Measurements from ENCODE around the gene CIAO1.

Gene CIAO1

DNA sequence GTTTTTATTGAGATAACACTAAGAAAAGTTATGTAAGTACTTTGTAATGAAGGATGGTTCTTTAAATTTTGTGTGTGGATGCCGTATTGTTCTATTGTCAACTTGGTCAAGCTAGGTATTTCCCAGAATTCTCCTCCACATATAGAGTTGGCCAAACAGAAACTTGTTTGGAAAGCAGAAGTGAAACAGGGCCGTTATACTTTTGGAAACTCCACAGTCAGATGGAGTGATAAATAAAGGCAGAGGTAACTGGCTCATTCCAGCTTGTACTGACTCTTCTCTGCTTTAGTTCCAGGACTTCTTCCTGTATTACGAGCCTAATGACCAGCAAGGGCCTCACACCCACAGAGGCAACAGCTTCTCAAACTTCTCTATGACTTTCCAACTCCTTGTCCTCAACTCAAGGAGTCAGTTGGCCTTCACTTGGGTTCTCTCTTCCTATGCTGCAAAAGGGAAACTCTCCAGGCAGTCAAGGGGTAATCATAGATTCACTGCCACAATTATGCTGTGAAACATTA, 41.0 kb upstream of the CIAO1 start:
- no peak overlapping the region for H3K4me3 ChIP-seq (ENCODE audit: insufficient read depth, low read length, poor library complexity, severe bottlenecking)
- H3K9ac ChIP-seq (ENCODE audit: low read length): peak overlapping the region; percentile 17; the same call in 1 of the 2 replicates
- H3K4me2 ChIP-seq (ENCODE audit: low read depth, low read length, poor library complexity, severe bottlenecking): peak overlapping the region; percentile 42
- H2AFZ ChIP-seq (ENCODE audit: low read depth, low read length, severe bottlenecking): peak overlapping the region; percentile 18
- H4K20me1 ChIP-seq (ENCODE audit: low read depth, low read length): no peaks in the 10 kb centered on the region
- H3K79me2 ChIP-seq (ENCODE audit: insufficient read depth, low read length): no peaks in the 10 kb centered on the region
- no peaks in the 10 kb centered on the region; the same call in 1 of the 2 replicates for H3F3A ChIP-seq (ENCODE audit: insufficient read depth)
- peak overlapping the region; percentile 62 for H3K27ac ChIP-seq (ENCODE audit: low read depth, low read length)
- H3K27me3 ChIP-seq (ENCODE audit: low read length): no peaks in the 10 kb centered on the region
- no peaks in the 10 kb centered on the region for H3K9me3 ChIP-seq (ENCODE audit: insufficient read depth, low read length)
- H3K9me2 ChIP-seq (replicated peaks; ENCODE audit: insufficient read depth, low read length): no peaks in the 10 kb centered on the region
- no peaks in the 10 kb centered on the region for H3K36me3 ChIP-seq (ENCODE audit: low read length)
- TF ChIP-seq EZH2phosphoT487 (conservative IDR thresholded peaks at IDR 0.05; ENCODE audit: low read length): no peak
- TF ChIP-seq, protein P1, sequence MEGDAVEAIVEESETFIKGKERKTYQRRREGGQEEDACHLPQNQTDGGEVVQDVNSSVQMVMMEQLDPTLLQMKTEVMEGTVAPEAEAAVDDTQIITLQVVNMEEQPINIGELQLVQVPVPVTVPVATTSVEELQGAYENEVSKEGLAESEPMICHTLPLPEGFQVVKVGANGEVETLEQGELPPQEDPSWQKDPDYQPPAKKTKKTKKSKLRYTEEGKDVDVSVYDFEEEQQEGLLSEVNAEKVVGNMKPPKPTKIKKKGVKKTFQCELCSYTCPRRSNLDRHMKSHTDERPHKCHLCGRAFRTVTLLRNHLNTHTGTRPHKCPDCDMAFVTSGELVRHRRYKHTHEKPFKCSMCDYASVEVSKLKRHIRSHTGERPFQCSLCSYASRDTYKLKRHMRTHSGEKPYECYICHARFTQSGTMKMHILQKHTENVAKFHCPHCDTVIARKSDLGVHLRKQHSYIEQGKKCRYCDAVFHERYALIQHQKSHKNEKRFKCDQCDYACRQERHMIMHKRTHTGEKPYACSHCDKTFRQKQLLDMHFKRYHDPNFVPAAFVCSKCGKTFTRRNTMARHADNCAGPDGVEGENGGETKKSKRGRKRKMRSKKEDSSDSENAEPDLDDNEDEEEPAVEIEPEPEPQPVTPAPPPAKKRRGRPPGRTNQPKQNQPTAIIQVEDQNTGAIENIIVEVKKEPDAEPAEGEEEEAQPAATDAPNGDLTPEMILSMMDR (IDR thresholded peaks at IDR 0.05; ENCODE audit: insufficient read depth, low read length, poor library complexity, severe bottlenecking): no peak

DNA sequence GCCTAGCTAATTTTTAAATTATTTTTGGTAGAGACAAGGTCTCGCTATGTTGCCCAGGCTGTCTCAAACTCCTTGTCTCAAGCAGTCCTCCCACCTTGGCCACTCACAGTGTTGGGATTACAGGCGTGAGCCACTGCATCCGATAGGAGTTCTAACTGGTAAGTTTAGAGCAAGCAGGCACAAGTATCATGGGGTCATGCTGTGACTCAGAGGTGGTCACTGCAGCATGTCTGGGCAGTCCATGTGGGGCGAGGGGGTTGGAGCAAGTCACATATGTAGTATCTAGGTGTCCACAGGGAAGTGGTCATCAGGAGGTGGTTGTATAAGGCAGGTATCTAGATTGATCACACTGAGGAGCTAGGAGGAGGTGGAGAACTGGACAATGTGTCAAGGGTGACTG, 34.7 kb upstream of the CIAO1 start:
- Histone ChIP-seq H3K27me3 (ENCODE audit: low read length) (no peaks in the 10 kb centered on the region), H3K9me2 (replicated peaks; ENCODE audit: insufficient read depth, low read length) (no peaks in the 10 kb centered on the region), H3K4me3 (ENCODE audit: insufficient read depth, low read length, poor library complexity, severe bottlenecking) (no peak overlapping the region), H3K27ac (ENCODE audit: low read depth, low read length) (no peak overlapping the region), H3K36me3 (ENCODE audit: low read length) (no peaks in the 10 kb centered on the region), H4K20me1 (ENCODE audit: low read depth, low read length) (no peaks in the 10 kb centered on the region), H3K4me2 (ENCODE audit: low read depth, low read length, poor library complexity, severe bottlenecking) (no peak overlapping the region), H3K9ac (ENCODE audit: low read length) (no peak overlapping the region), H3K79me2 (ENCODE audit: insufficient read depth, low read length) (no peaks in the 10 kb centered on the region), H3F3A (ENCODE audit: insufficient read depth) (no peaks in the 10 kb centered on the region), H2AFZ (ENCODE audit: low read depth, low read length, severe bottlenecking) (no peak overlapping the region), H3K9me3 (ENCODE audit: insufficient read depth, low read length) (no peaks in the 10 kb centered on the region)
- TF ChIP-seq, protein P1 (IDR thresholded peaks at IDR 0.05; ENCODE audit: insufficient read depth, low read length, poor library complexity, severe bottlenecking): no peak
- TF ChIP-seq EZH2phosphoT487 (conservative IDR thresholded peaks at IDR 0.05; ENCODE audit: low read length): no peak

- Histone ChIP-seq H3K79me2 (ENCODE audit: insufficient read depth, low read length) (no peaks in the 10 kb centered on the region), H2AFZ (ENCODE audit: low read depth, low read length, severe bottlenecking) (no peak overlapping the region), H3K9ac (ENCODE audit: low read length) (no peak overlapping the region), H3K27ac (ENCODE audit: low read depth, low read length) (no peak overlapping the region), H3K36me3 (ENCODE audit: low read length) (no peaks in the 10 kb centered on the region), H4K20me1 (ENCODE audit: low read depth, low read length) (no peaks in the 10 kb centered on the region), H3K9me2 (replicated peaks; ENCODE audit: insufficient read depth, low read length) (no peaks in the 10 kb centered on the region), H3K4me3 (ENCODE audit: insufficient read depth, low read length, poor library complexity, severe bottlenecking) (no peak overlapping the region), H3F3A (ENCODE audit: insufficient read depth) (no peaks in the 10 kb centered on the region), H3K27me3 (ENCODE audit: low read length) (no peaks in the 10 kb centered on the region), H3K4me2 (ENCODE audit: low read depth, low read length, poor library complexity, severe bottlenecking) (no peak overlapping the region), H3K9me3 (ENCODE audit: insufficient read depth, low read length) (no peaks in the 10 kb centered on the region)
- TF ChIP-seq EZH2phosphoT487 (conservative IDR thresholded peaks at IDR 0.05; ENCODE audit: low read length): no peak
- TF ChIP-seq, protein P1 (IDR thresholded peaks at IDR 0.05; ENCODE audit: insufficient read depth, low read length, poor library complexity, severe bottlenecking): no peak
These were observed 32.6 kb upstream of the CIAO1 start for GRCh38 chr2:96233436-96233835.
